WERI-Rb-1 (cell line): Measurements from ENCODE around the gene KAT6B.

Experiments
- DNase-seq: peaks from one replicate; pipeline ENCODE4 v3.0.0-alpha.2; 2020
- H3K27ac ChIP-seq: fragments of 250-450 bp; sonication (Bioruptor Pico); 2 replicates; pipeline ENCODE4 v1.5.1; 2020; ENCODE audit warnings: mild to moderate bottlenecking, moderate library complexity
- H3K27me3 ChIP-seq: fragments of 250-450 bp; sonication (Bioruptor Pico); 2 replicates; pipeline ENCODE4 v1.5.1; 2021; ENCODE audit warnings: mild to moderate bottlenecking, low read depth, moderate library complexity; ENCODE audit not compliant: insufficient read depth, severe bottlenecking
- H3K36me3 ChIP-seq: fragments of 250-450 bp; sonication (Bioruptor Pico); 2 replicates; pipeline ENCODE4 v1.5.1; 2020; ENCODE audit warnings: mild to moderate bottlenecking, moderate library complexity
- H3K4me3 ChIP-seq: 2 replicates; pipeline ENCODE4 v1.5.1; 2011; ENCODE audit warnings: low read depth, mild to moderate bottlenecking, control low read depth, low read length
- H3K9me3 ChIP-seq: fragments of 250-450 bp; sonication (Bioruptor Pico); 2 replicates; pipeline ENCODE4 v1.5.1; 2021; ENCODE audit warnings: mild to moderate bottlenecking, moderate library complexity; ENCODE audit not compliant: severe bottlenecking
- TF ChIP-seq, protein P1 (sequence below): IDR thresholded peaks from 2 replicates; pipeline ENCODE4 v1.5.1; 2011; ENCODE audit warnings: low read depth, mild to moderate bottlenecking, control low read depth, inconsistent platforms, low read length

KAT6B gene

GRCh38 chr10:74824900-74825370 is 1.5 kb upstream of the KAT6B start:
- Histone ChIP-seq H3K27me3 (no peaks in the 10 kb centered on the region), H3K9me3 (no peaks in the 10 kb centered on the region), H3K4me3 (peak overlapping the region; percentile 85), H3K36me3 (no peaks in the 10 kb centered on the region), H3K27ac (peak overlapping the region; percentile 77)
- peak; percentile 37 for DNase-seq
- TF ChIP-seq, protein P1, sequence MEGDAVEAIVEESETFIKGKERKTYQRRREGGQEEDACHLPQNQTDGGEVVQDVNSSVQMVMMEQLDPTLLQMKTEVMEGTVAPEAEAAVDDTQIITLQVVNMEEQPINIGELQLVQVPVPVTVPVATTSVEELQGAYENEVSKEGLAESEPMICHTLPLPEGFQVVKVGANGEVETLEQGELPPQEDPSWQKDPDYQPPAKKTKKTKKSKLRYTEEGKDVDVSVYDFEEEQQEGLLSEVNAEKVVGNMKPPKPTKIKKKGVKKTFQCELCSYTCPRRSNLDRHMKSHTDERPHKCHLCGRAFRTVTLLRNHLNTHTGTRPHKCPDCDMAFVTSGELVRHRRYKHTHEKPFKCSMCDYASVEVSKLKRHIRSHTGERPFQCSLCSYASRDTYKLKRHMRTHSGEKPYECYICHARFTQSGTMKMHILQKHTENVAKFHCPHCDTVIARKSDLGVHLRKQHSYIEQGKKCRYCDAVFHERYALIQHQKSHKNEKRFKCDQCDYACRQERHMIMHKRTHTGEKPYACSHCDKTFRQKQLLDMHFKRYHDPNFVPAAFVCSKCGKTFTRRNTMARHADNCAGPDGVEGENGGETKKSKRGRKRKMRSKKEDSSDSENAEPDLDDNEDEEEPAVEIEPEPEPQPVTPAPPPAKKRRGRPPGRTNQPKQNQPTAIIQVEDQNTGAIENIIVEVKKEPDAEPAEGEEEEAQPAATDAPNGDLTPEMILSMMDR, result no peak

DNA sequence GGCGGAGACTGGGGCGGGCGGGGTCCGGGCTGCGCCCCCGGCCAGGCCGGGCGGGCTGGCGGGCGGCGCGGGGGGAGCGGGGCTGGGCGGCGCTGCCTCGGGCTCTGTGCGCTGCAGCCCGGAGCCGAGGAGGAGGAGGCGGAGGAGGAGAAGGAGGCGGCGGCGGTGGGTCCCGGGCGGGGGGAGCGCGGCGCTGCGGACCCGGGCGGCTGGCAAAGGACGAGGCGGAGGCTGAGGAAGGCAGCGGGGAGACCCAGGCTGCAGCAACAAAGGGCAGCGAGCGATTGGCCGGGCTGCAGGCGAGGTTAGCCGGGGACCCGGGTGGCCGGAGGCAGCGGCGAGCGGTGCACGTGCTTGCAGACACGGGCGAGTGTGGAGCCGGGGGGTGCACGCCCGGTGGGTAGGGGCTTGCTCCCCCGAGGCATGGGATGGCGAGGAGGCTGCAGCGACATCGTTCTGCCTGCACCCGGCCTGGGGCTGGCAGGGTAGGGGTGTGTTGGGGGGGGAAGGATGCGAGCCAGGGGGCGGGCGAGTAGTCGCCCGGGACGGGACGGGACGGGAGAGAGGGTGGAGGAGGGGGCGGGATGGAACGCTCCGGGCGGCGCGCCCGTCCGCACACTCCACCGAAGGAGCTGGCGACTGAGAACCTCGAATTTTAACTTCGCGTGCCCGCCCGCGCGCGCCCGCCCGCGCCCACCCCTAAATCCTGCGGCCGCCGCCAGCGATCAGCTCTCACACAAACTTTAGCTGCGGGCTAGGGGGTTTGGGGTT is 844 bp upstream of the KAT6B start:
- Histone ChIP-seq H3K4me3 (peak overlapping the region; percentile 85), H3K27me3 (no peaks in the 10 kb centered on the region), H3K27ac (peak overlapping the region; percentile 77), H3K9me3 (no peaks in the 10 kb centered on the region), H3K36me3 (peaks cover 3% of the 10 kb centered on the region; the same call in 1 of the 2 replicates)
- TF ChIP-seq, protein P1, result no peak
- peak; percentile 57 for DNase-seq

- H3K4me3 ChIP-seq, result peak overlapping the region; percentile 59
- H3K27me3 ChIP-seq, result no peaks in the 10 kb centered on the region
- TF ChIP-seq, protein P1, result no peak
- H3K27ac ChIP-seq, result peak overlapping the region; percentile 55; the same call in 1 of the 2 replicates
- H3K36me3 ChIP-seq, result peaks cover 3% of the 10 kb centered on the region; the same call in 1 of the 2 replicates
- no peak for DNase-seq
- H3K9me3 ChIP-seq, result no peaks in the 10 kb centered on the region
Observed at GRCh38 chr10:74827045-74827441, 643 bp downstream of the KAT6B start.

DNA sequence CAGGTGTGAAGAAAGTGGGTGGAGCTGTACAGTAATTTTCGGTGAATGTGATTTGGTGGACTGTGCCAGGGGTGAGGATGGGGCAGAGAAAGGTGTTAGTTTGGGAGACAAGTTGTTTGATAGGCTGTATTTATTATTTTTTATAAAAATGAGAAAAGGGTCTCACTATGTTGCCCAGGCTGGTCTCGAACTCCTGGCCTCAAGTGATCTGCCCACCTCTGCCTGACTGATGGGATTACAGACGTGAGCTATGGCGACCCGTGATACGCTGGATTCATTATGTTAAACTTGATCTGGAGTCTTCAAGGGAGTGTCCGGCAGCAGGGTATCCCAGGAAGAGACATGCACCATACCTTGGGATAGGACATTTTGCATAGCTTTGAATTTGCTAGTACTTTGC is 1.3 kb downstream of the KAT6B start:
- peaks cover 3% of the 10 kb centered on the region; the same call in 1 of the 2 replicates for H3K36me3 ChIP-seq
- TF ChIP-seq, protein P1, result no peak
- no peak overlapping the region for H3K4me3 ChIP-seq
- no peak for DNase-seq
- no peaks in the 10 kb centered on the region for H3K27me3 ChIP-seq
- no peak overlapping the region for H3K27ac ChIP-seq
- no peaks in the 10 kb centered on the region for H3K9me3 ChIP-seq

DNA sequence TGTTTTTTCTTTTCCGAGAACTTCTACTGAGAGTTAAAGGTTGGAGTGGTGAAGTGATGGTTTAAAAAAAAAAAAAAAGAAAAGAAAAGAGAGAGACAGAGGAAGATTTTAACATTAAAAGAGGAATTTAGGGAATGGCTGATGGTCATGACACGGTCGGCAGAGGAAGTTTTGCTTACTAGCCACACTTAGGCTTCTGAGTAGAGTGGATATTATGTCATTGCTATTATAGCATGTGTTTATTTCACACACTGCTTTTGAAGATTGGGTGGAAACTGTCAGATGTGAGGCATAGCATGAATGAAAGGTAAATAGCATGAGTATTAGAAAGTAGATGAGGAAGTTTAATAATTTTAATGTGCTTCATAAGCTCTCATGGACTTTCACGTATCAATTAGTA is 2.5 kb downstream of the KAT6B start:
- no peaks in the 10 kb centered on the region for H3K9me3 ChIP-seq
- peaks cover 3% of the 10 kb centered on the region; the same call in 1 of the 2 replicates for H3K36me3 ChIP-seq
- no peaks in the 10 kb centered on the region for H3K27me3 ChIP-seq
- TF ChIP-seq, protein P1, result no peak
- no peak for DNase-seq
- H3K4me3 ChIP-seq, result no peak overlapping the region
- no peak overlapping the region for H3K27ac ChIP-seq
